DOHH2 (cell line): Measurements from ENCODE around the gene SBK1.

Experiments used
- H3F3A ChIP-seq: fragments of 200-600 bp; sonication (generic), shearing (Covaris generic); 2 replicates; pipeline ENCODE4 v1.6.0; 2016; ENCODE audit warnings: antibody characterized with exemption, mild to moderate bottlenecking; ENCODE audit not compliant: control insufficient read depth, insufficient read depth
- H3K27ac ChIP-seq: fragments of 200-600 bp; sonication (generic); 2 replicates; pipeline ENCODE4 v1.5.1; 2014; ENCODE audit warnings: low read depth, mild to moderate bottlenecking, low read length, moderate library complexity
- H3K27me3 ChIP-seq: fragments of 200-600 bp; sonication (generic); 2 replicates; pipeline ENCODE4 v1.6.1; 2014; ENCODE audit warnings: mild to moderate bottlenecking, low read length, mixed read lengths; ENCODE audit not compliant: control insufficient read depth
- H3K36me3 ChIP-seq: fragments of 200-600 bp; sonication (generic); 2 replicates; pipeline ENCODE4 v1.6.1; 2014; ENCODE audit warnings: mild to moderate bottlenecking, low read length, moderate library complexity, mixed read lengths; ENCODE audit not compliant: control insufficient read depth
- H3K4me1 ChIP-seq: fragments of 200-600 bp; sonication (generic); 2 replicates; pipeline ENCODE4 v1.6.1; 2014; ENCODE audit warnings: mild to moderate bottlenecking, low read length, mixed read lengths; ENCODE audit not compliant: control insufficient read depth
- H3K4me2 ChIP-seq: fragments of 200-600 bp; sonication (generic); 2 replicates; pipeline ENCODE4 v1.6.0; 2014; ENCODE audit warnings: mild to moderate bottlenecking, low read length, moderate library complexity
- H3K4me3 ChIP-seq: fragments of 200-600 bp; sonication (generic); 2 replicates; pipeline ENCODE4 v1.5.1; 2014; ENCODE audit warnings: mild to moderate bottlenecking, low read length, mixed read lengths
- H3K79me2 ChIP-seq: fragments of 200-600 bp; sonication (generic); 2 replicates; pipeline ENCODE4 v1.6.1; 2014; ENCODE audit warnings: mild to moderate bottlenecking, low read length, mixed read lengths; ENCODE audit not compliant: control insufficient read depth
- H3K9me2 ChIP-seq: fragments of 200-600 bp; sonication (generic); replicated peaks from 2 replicates; pipeline ENCODE4 v1.6.1; 2014; ENCODE audit warnings: mild to moderate bottlenecking, low read length, mixed read lengths; ENCODE audit not compliant: control insufficient read depth
- H3K9me3 ChIP-seq: fragments of 200-600 bp; sonication (generic); 2 replicates; pipeline ENCODE4 v1.6.1; 2014; ENCODE audit warnings: antibody characterized with exemption, low read length, mixed read lengths; ENCODE audit not compliant: control insufficient read depth, insufficient read depth
- H4K20me1 ChIP-seq: fragments of 200-600 bp; sonication (generic); 2 replicates; pipeline ENCODE4 v1.6.0; 2014; ENCODE audit warnings: low read depth, mild to moderate bottlenecking, antibody characterized with exemption, low read length, moderate library complexity; ENCODE audit not compliant: control insufficient read depth, insufficient read depth
- CTCF ChIP-seq: fragments of 200-600 bp; sonication (generic); IDR thresholded peaks from one replicate; pipeline ENCODE4 v1.5.1; 2014; ENCODE audit warnings: antibody characterized with exemption, mild to moderate bottlenecking, low read depth, low read length; ENCODE audit not compliant: poor library complexity, severe bottlenecking
- EZH2phosphoT487 ChIP-seq: fragments of 200-600 bp; sonication (generic); IDR thresholded peaks from 2 replicates; pipeline ENCODE4 v1.6.1; 2017; ENCODE audit warnings: borderline replicate concordance, mild to moderate bottlenecking, antibody characterized with exemption, low read length, moderate library complexity, mixed read lengths

Gene SBK1

GRCh38 chr16:28255838-28256237, 36.5 kb upstream of the SBK1 start:
- H3K4me3 ChIP-seq, result no peak overlapping the region
- no peaks in the 10 kb centered on the region for H3K27me3 ChIP-seq
- H3K4me1 ChIP-seq, result no peaks in the 10 kb centered on the region
- H3K9me3 ChIP-seq, result no peaks in the 10 kb centered on the region
- H3K27ac ChIP-seq, result no peak overlapping the region
- TF ChIP-seq CTCF (no peak), EZH2phosphoT487 (no peak)
- H3F3A ChIP-seq, result no peaks in the 10 kb centered on the region
- no peak overlapping the region for H3K4me2 ChIP-seq
- no peaks in the 10 kb centered on the region for H4K20me1 ChIP-seq
- H3K79me2 ChIP-seq, result no peaks in the 10 kb centered on the region
- no peaks in the 10 kb centered on the region for H3K9me2 ChIP-seq
- H3K36me3 ChIP-seq, result no peaks in the 10 kb centered on the region

- H3K9me3 ChIP-seq, result no peaks in the 10 kb centered on the region
- H3K27me3 ChIP-seq, result peaks cover 8% of the 10 kb centered on the region
- no peaks in the 10 kb centered on the region for H3F3A ChIP-seq
- H3K27ac ChIP-seq, result no peak overlapping the region
- H3K4me2 ChIP-seq, result no peak overlapping the region
- no peaks in the 10 kb centered on the region for H3K36me3 ChIP-seq
- no peak for TF ChIP-seq EZH2phosphoT487
- TF ChIP-seq CTCF, result no peak
- H3K4me1 ChIP-seq, result no peaks in the 10 kb centered on the region
- H3K4me3 ChIP-seq, result no peak overlapping the region
- no peaks in the 10 kb centered on the region for H3K9me2 ChIP-seq
- H3K79me2 ChIP-seq, result no peaks in the 10 kb centered on the region
- H4K20me1 ChIP-seq, result no peaks in the 10 kb centered on the region
Observed at GRCh38 chr16:28257256-28257655, 35.1 kb upstream of the SBK1 start.

- TF ChIP-seq CTCF, result no peak
- no peak for TF ChIP-seq EZH2phosphoT487
- Histone ChIP-seq H3F3A (no peaks in the 10 kb centered on the region), H3K36me3 (no peaks in the 10 kb centered on the region), H3K9me3 (no peaks in the 10 kb centered on the region), H3K4me3 (no peak overlapping the region), H3K79me2 (no peaks in the 10 kb centered on the region), H3K27me3 (peaks cover 20% of the 10 kb centered on the region), H3K27ac (no peak overlapping the region), H4K20me1 (no peaks in the 10 kb centered on the region), H3K4me1 (0 out of 2 replicates have a peak, but pooled peaks cover 4% of the 10 kb centered on the region), H3K9me2 (no peaks in the 10 kb centered on the region), H3K4me2 (no peak overlapping the region)
Observed at GRCh38 chr16:28258567-28258966, 33.8 kb upstream of the SBK1 start.
